Activated CD8-positive, alpha-beta memory T cell treated with anti-CD3 and anti-CD28 coated beads for 24 hours (primary cell): ENCODE measurements around the gene ANGPTL8.

Experiments
- DNase-seq: peaks from one replicate; pipeline ENCODE4 v3.0.0-alpha.2; 2020

Gene ANGPTL8

GRCh38 chr19:11238041-11238440 lies 1.4 kb upstream of the ANGPTL8 start:
- DNase-seq: no peak

- no peak for DNase-seq
Measured at GRCh38 chr19:11238781-11239376, 540 bp upstream of the ANGPTL8 start.

GRCh38 chr19:11240008-11240444 lies 607 bp downstream of the ANGPTL8 start:
- no peak for DNase-seq

- DNase-seq: no peak
Measured at GRCh38 chr19:11242025-11242424, 2.6 kb downstream of the ANGPTL8 start.

GRCh38 chr19:11242864-11243797 lies 3.7 kb downstream of the ANGPTL8 start:
- peak; percentile 96 for DNase-seq

- DNase-seq: no peak
Measured at GRCh38 chr19:11243798-11244169, 4.4 kb downstream of the ANGPTL8 start.

GRCh38 chr19:11244846-11245589 lies 5.6 kb downstream of the ANGPTL8 start:
- DNase-seq: no peak

GRCh38 chr19:11246941-11247340 lies 7.5 kb downstream of the ANGPTL8 start:
- DNase-seq: no peak

- no peak for DNase-seq
Measured at GRCh38 chr19:11247391-11247790, 8.0 kb downstream of the ANGPTL8 start.

GRCh38 chr19:11247934-11248333 lies 8.5 kb downstream of the ANGPTL8 start:
- DNase-seq: no peak

- DNase-seq: no peak
Measured at GRCh38 chr19:11248852-11249251, 9.4 kb downstream of the ANGPTL8 start.

GRCh38 chr19:11251217-11251616 lies 11.8 kb downstream of the ANGPTL8 start:
- DNase-seq: no peak

GRCh38 chr19:11251650-11252314 lies 12.4 kb downstream of the ANGPTL8 start:
- DNase-seq: no peak

GRCh38 chr19:11252665-11253355 lies 13.4 kb downstream of the ANGPTL8 start:
- no peak for DNase-seq

GRCh38 chr19:11254666-11255065 lies 15.2 kb downstream of the ANGPTL8 start:
- DNase-seq: no peak

- no peak for DNase-seq
Measured at GRCh38 chr19:11256189-11256588, 16.8 kb downstream of the ANGPTL8 start.

- DNase-seq: no peak
Measured at GRCh38 chr19:11257846-11258380, 18.5 kb downstream of the ANGPTL8 start.

- DNase-seq: no peak
Measured at GRCh38 chr19:11260996-11261395, 21.6 kb downstream of the ANGPTL8 start.

GRCh38 chr19:11261431-11261970 lies 22.1 kb downstream of the ANGPTL8 start:
- DNase-seq: no peak

- DNase-seq: peak; percentile 66
Measured at GRCh38 chr19:11261971-11262839, 22.8 kb downstream of the ANGPTL8 start, which contains the start of gene DOCK6. Gene DOCK6 (minus strand): TSS chr19:11262524. CDS start chr19:11262440, 84 bp downstream.

GRCh38 chr19:11263726-11264125 lies 24.3 kb downstream of the ANGPTL8 start:
- DNase-seq: no peak
